Body of pancreas (tissue), 4 donors: ENCODE results near the gene PITX2. TPM values are rescaled to one million over a fixed set of nuclear protein-coding genes. Genes with fewer than 3 reads are reported as not detected.

ENCODE experiments used
- ATAC-seq: fragments of 150-250 bp; one replicate; pipeline ENCODE4 v1.9.1; 2016
- DNase-seq, 4 donors: peaks; one replicate each; pipeline ENCODE4 v3.0.0-alpha.2; 2019
- H3K27ac ChIP-seq, 4 donors: fragments of 200-600 bp; sonication (generic); 1 replicate in 3 of 4; 2 replicates in 1 of 4; pipeline versions ENCODE4 v1.5.1 to v1.6.1; 2016 to 2019; ENCODE audit warnings: mild to moderate bottlenecking in 1 of 4, mixed read lengths in 1 of 4, moderate library complexity in 1 of 4
- H3K27me3 ChIP-seq, 2 donors: fragments of 200-600 bp; sonication (generic); one replicate each; pipeline ENCODE4 v1.6.0; 2016; ENCODE audit warnings: mild to moderate bottlenecking in 1 of 2
- H3K36me3 ChIP-seq, 2 donors: fragments of 200-600 bp; sonication (generic); replicated peaks in 1 of 2; 2 replicates each; pipeline ENCODE4 v1.5.1; 2016; ENCODE audit warnings: low read depth in 2 of 2; ENCODE audit not compliant: insufficient read depth in 1 of 2
- H3K4me1 ChIP-seq: fragments of 200-600 bp; sonication (generic); one replicate; pipeline ENCODE4 v1.6.0; 2016
- H3K4me3 ChIP-seq, 2 donors: fragments of 200-600 bp; sonication (generic); 1 replicate in 1 of 2; 2 replicates in 1 of 2; pipeline ENCODE4 v1.5.1; 2016 to 2019
- H3K9me3 ChIP-seq, 3 donors: fragments of 200-600 bp; sonication (generic); 1 replicate in 2 of 3; 2 replicates in 1 of 3; pipeline ENCODE4 v1.5.1; 2016
- CTCF ChIP-seq, 7 experiments: fragments of 450-650 bp in 4 of 7; fragments of 200-600 bp in 3 of 7; sonication (generic) in 3 of 7; IDR thresholded peaks; one replicate each; pipeline ENCODE4 v1.5.1; 2016 to 2019; ENCODE audit warnings: antibody characterized with exemption in 7 of 7
- POLR2A ChIP-seq, 3 donors: fragments of 450-650 bp; IDR thresholded peaks; one replicate each; pipeline ENCODE4 v1.6.1; 2016; ENCODE audit warnings: antibody characterized with exemption in 3 of 3, mild to moderate bottlenecking in 2 of 3
- WGBS, 2 donors: methylation state at CpG; one replicate each; pipeline ENCODE4 v1.1.5; 2017; 5-methylcytosine and 5-hydroxymethylcytosine counted together
- intact Hi-C: fragments of 100-400 bp; cut with DNase I; formaldehyde crosslinking; loops from one replicate; pipeline ENCODE4 v1.15.1; 2023
- total RNA-seq, 2 donors: library from RNA; depleted of rRNA; stranded (reverse); fragments of >200 nt; gene quantifications; one replicate each; pipeline ENCODE4 v1.1.0, GENCODE V29; 2016

The PITX2 gene
- total RNA-seq, 2 donors from 2014 or later = not detected

GRCh38 chr4:110633358-110634341, 10.8 kb upstream of the PITX2 start:
- intact Hi-C loops = loop anchor here (10.0 kb wide), 1 partner anchor 651 kb away; no protein-coding TSS in a partner anchor
- Histone ChIP-seq H3K27ac (no peak overlapping the region), H3K27me3 (peaks cover 0 to 73% of the 10 kb centered on the region in 2 donors), H3K4me1 (peaks cover 35% of the 10 kb centered on the region), H3K4me3 (no peak overlapping the region), H3K9me3 (no peaks in the 10 kb centered on the region), H3K36me3 (no peaks in the 10 kb centered on the region)
- 8 to 12% methylated on average over 42 to 59 of the region's 59 CpGs for WGBS, 2 donors
- no peak for TF ChIP-seq POLR2A (IDR thresholded peaks at IDR 0.05)
- TF ChIP-seq CTCF (IDR thresholded peaks at IDR 0.05) = no peak
- no peak for ATAC-seq
- DNase-seq = no peak

GRCh38 chr4:110632506-110633357, 9.9 kb upstream of the PITX2 start:
- Histone ChIP-seq H3K4me1 (peaks cover 34% of the 10 kb centered on the region), H3K36me3 (no peaks in the 10 kb centered on the region), H3K9me3 (no peaks in the 10 kb centered on the region), H3K27me3 (peaks cover 0 to 75% of the 10 kb centered on the region in 2 donors), H3K27ac (no peak overlapping the region), H3K4me3 (no peak overlapping the region)
- intact Hi-C loops = loop anchor here (10.0 kb wide), 1 partner anchor 652 kb away; no protein-coding TSS in a partner anchor
- no peak for DNase-seq
- TF ChIP-seq POLR2A (IDR thresholded peaks at IDR 0.05) (no peak), CTCF (IDR thresholded peaks at IDR 0.05) (no peak)
- ATAC-seq = peak; percentile 12
- 6 to 8% methylated on average over 51 to 58 of the region's 58 CpGs for WGBS, 2 donors

- intact Hi-C loops = loop anchor here (10.0 kb wide), 1 partner anchor 653 kb away; no protein-coding TSS in a partner anchor
- Histone ChIP-seq H3K4me3 (no peak overlapping the region), H3K4me1 (peaks cover 25% of the 10 kb centered on the region), H3K9me3 (no peaks in the 10 kb centered on the region), H3K36me3 (no peaks in the 10 kb centered on the region), H3K27ac (no peak overlapping the region), H3K27me3 (peaks cover 0 to 71% of the 10 kb centered on the region in 2 donors)
- peak; percentile 67 to 92 (median 77) for TF ChIP-seq CTCF (IDR thresholded peaks at IDR 0.05)
- TF ChIP-seq POLR2A (IDR thresholded peaks at IDR 0.05) = no peak
- 2 to 6% methylated on average over 36 to 63 of the region's 63 CpGs for WGBS, 2 donors
- ATAC-seq (peak; percentile 86), DNase-seq (peak; percentile 71 to 81 (median 74))
Observed at GRCh38 chr4:110631584-110632505, 9.0 kb upstream of the PITX2 start.
